RWPE1 (cell line): ENCODE results near the gene PSMD13.

Source experiments
- CTCF ChIA-PET: fragments of 350-600 bp; sonication (Branson Sonifier 250); formaldehyde crosslinking; extraction: SDS; loops from one replicate; lab custom pipeline; 2021; lab: Yijun Ruan, JAX
- POLR2A ChIA-PET: fragments of 400-600 bp; formaldehyde crosslinking; extraction: SDS; loops from one replicate; lab custom pipeline; 2020; ENCODE audit warnings: antibody characterized with exemption; ENCODE audit not compliant: low non-redundant PET; lab: Yijun Ruan, JAX
- DNase-seq: peaks from one replicate; pipeline ENCODE4 v3.0.0; 2012; ENCODE audit warnings: low spot score
- H3K27ac ChIP-seq: fragments of 450-650 bp; 2 replicates; pipeline ENCODE4 v1.5.1; 2017
- CTCF ChIP-seq: fragments of 450-650 bp; conservative IDR thresholded peaks from 2 replicates; pipeline ENCODE4 v1.5.1; 2017; ENCODE audit warnings: low read depth, mild to moderate bottlenecking

The PSMD13 gene

GRCh38 chr11:255176-255575 lies 18.4 kb downstream of the PSMD13 start:
- H3K27ac ChIP-seq = no peak overlapping the region
- DNase-seq = no peak
- ChIA-PET CTCF (no interaction called here), POLR2A (no interaction called here)
- TF ChIP-seq CTCF = no peak

GRCh38 chr11:255816-256215 lies 19.0 kb downstream of the PSMD13 start:
- POLR2A ChIA-PET = no interaction called here
- no peak for TF ChIP-seq CTCF
- no peak for DNase-seq
- H3K27ac ChIP-seq = no peak overlapping the region
- CTCF ChIA-PET = no interaction called here

GRCh38 chr11:256952-257737 lies 20.4 kb downstream of the PSMD13 start:
- H3K27ac ChIP-seq = no peak overlapping the region
- no peak for DNase-seq
- CTCF ChIA-PET = no interaction called here
- TF ChIP-seq CTCF = no peak
- POLR2A ChIA-PET = no interaction called here

- no peak for DNase-seq
- H3K27ac ChIP-seq = no peak overlapping the region
- no peak for TF ChIP-seq CTCF
- CTCF ChIA-PET = interaction anchor here (0.8 to 1.1 kb wide), 2 partner anchors 21 to 47 kb away, joined by 3 to 9 read pairs; no protein-coding TSS in a partner anchor
- POLR2A ChIA-PET = no interaction called here
These were observed 21.2 kb downstream of the PSMD13 start for GRCh38 chr11:257766-258493.

GRCh38 chr11:259413-259812 lies 22.6 kb downstream of the PSMD13 start:
- no peak overlapping the region for H3K27ac ChIP-seq
- no peak for DNase-seq
- CTCF ChIA-PET = no interaction called here
- POLR2A ChIA-PET = no interaction called here
- no peak for TF ChIP-seq CTCF

GRCh38 chr11:261624-262023 lies 24.8 kb downstream of the PSMD13 start:
- ChIA-PET POLR2A (no interaction called here), CTCF (interaction anchor here (0.6 to 1.6 kb wide), 2 partner anchors 11 to 22 kb away, joined by 3 to 7 read pairs; no protein-coding TSS in a partner anchor)
- no peak for DNase-seq
- no peak for TF ChIP-seq CTCF
- H3K27ac ChIP-seq = no peak overlapping the region
